Gastrocnemius medialis (tissue), 4 donors: Measurements from ENCODE around the gene CACNA1C.

Experiments used
- CTCF ChIP-seq, 5 experiments: fragments of 450-650 bp in 3 of 5; fragments of 200-600 bp in 2 of 5; sonication (generic) in 2 of 5; IDR thresholded peaks in 4 of 5; conservative IDR thresholded peaks in 1 of 5; 1 replicate in 4 of 5; 2 replicates in 1 of 5; pipeline ENCODE4 v1.5.1; 2016 to 2019; ENCODE audit warnings: antibody characterized with exemption in 5 of 5, mild to moderate bottlenecking in 3 of 5, moderate library complexity in 3 of 5
- POLR2A ChIP-seq, 2 donors: fragments of 450-650 bp; IDR thresholded peaks; one replicate each; pipeline ENCODE4 v1.6.1; 2017; ENCODE audit warnings: antibody characterized with exemption in 2 of 2, mild to moderate bottlenecking in 2 of 2, moderate library complexity in 2 of 2

GRCh38 chr12:2234646-2235350, 182.0 kb downstream of the CACNA1C start:
- no peak for TF ChIP-seq CTCF (IDR thresholded peaks at IDR 0.05 in 4 of 5, conservative IDR thresholded peaks at IDR 0.05 in 1 of 5)
- TF ChIP-seq POLR2A (IDR thresholded peaks at IDR 0.05): no peak
